ENCODE data around the gene PPP6R1. TPM values are rescaled to one million over a fixed set of nuclear protein-coding genes. Genes with fewer than 3 reads are reported as not detected.

PPP6R1 gene
- total RNA-seq, 8 experiments from 2014 or later = 18.3 to 77.0 (median 26.7) TPM

DNA sequence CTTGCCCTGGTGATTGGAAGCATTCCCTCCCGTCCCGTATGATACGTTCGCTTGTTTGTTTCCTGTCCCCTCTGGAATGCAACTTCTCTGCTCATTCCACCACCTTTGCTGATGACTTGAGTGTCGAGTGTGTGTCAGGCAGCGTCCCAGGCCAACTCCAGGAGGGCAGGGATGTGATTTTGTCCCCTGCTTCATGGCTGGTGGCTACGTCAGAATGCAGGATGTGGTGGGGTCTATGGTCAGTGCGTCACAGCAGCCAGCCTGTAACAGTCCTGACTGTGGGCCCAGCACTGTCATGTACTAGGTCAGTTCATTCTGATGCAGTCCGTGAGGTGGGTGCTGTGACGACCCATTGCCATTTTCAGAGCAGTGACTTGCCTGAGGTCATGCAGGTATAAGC, 41.2 kb upstream of the PPP6R1 start:
- WGBS, 10 experiments = 20 to 100% (median 98%) methylated on average over 1 to 8 of the region's 10 CpGs; no CpG with 5 or more reads in 6 of the 10 experiments
- peaks cover 18% of the 10 kb centered on the region in 2 donors for H3K4me1 ChIP-seq (replicated peaks in 1 of 2)
- in situ Hi-C loops (cut with MboI; ENCODE audit: low pct_unique_long_range_greater_than_20kb in 2 of 9, low sequenced_read_pairs in 9 of 9, unreplicated experiment in 9 of 9) = no loop called here
- no peak overlapping the region for H3K4me3 ChIP-seq
- no peak for ATAC-seq (replicated peaks in 6 of 8)
- H3K27ac ChIP-seq = peak overlapping the region in 1 of 2 donors; percentile 71

DNA sequence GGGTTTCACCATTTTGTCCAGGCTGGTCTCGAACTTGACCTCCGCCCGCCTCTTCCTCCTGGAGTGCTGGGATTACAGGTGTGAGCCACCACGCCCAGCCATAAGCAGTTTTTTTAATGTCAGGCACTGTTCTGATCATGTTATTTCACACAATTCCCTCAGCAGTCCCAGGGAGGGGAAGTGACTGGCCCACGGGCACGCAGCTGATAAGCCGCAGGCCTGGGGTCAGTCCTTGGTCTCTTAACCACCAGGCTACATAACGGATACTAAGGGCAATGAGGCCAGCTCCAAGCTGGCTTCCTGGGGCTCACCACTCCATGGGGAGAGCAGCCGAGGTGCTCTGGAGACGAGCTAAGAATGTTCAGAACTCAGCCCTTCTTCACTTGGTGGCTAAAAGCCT, 38.5 kb upstream of the PPP6R1 start:
- WGBS, 10 experiments = 83 to 100% (median 96%) methylated on average over 1 to 6 of the region's 10 CpGs; no CpG with 5 or more reads in 6 of the 10 experiments
- in situ Hi-C loops (cut with MboI; ENCODE audit: low pct_unique_long_range_greater_than_20kb in 2 of 9, low sequenced_read_pairs in 9 of 9, unreplicated experiment in 9 of 9) = no loop called here
- H3K4me3 ChIP-seq = no peak overlapping the region
- H3K27ac ChIP-seq = no peak overlapping the region
- peaks cover 18% of the 10 kb centered on the region in 2 donors for H3K4me1 ChIP-seq (replicated peaks in 1 of 2)
- ATAC-seq (replicated peaks in 6 of 8) = no peak

DNA sequence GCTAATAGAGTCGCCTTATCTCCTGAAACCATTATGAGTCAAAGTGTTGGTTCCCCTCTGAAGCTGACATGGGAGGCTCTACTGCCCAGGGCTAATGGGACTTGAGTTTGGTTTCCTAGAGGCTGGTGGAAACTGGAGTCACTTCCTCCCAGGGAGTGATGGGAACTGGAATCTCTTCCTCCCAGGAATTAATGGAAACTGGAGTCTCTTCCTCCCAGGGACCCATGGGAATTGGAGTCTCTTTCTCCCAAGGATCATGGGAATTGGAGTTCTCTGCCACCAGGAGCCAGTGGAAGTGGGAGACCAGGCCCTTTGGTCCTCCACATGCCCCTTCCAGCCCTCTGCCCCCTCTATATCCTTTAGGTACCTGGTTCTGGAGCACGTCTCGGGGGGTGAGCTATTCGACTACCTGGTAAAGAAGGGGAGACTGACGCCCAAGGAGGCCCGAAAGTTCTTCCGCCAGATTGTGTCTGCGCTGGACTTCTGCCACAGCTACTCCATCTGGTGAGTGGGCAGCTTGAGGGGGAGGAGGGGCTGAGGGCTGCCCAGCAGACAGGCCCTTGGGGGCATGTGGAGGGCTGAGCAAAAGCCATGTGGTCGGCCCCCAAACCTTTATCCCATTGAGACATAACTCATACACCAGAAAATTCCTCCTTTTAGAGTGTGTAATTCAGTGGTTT, 30.4 kb upstream of the PPP6R1 start:
- WGBS, 10 experiments = 83 to 100% (median 100%) methylated on average over 1 of the region's 9 CpGs; no CpG with 5 or more reads in 5 of the 10 experiments

DNA sequence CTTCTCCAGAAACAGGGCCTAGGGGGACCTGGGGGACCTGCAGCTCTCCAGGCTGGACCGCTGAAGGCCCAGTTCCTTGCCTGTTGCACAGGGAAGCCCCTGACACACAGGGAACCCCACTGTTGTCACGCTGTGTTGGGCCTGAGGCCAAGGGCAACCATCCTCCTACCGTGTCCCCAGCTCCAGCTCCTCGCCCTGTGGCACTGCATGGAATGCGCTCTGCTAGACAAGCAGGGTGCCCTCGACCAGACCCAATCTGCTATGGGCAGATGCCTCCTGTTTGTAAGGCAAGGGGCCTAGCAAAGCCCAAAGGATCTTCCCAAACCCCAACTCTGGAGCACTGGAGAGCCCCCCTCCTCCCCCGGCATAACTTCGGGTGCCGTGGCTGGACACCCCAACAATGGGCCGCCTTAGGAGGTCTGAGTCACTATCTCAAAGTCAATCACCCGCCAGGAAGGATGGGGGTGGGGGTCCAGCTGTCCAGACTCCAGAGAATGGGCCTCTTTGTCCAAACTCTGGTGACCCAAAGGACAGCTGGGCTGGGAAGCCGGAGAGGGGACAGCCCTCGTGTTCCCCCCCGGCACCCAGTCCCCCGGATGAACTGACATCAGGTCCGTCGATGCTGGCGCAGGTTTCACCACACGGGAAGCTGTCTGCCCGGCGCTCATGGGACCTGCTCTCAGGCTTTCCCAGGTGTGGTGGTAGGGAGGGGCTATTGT, 28.7 kb upstream of the PPP6R1 start:
- peaks cover 10 to 17% of the 10 kb centered on the region in 2 donors for H3K4me1 ChIP-seq (replicated peaks in 1 of 2)
- no peak overlapping the region for H3K27ac ChIP-seq
- no peak overlapping the region for H3K4me3 ChIP-seq
- WGBS, 10 experiments = 63 to 97% (median 93%) methylated on average over 3 to 6 of the region's 21 CpGs; no CpG with 5 or more reads in 7 of the 10 experiments
- in situ Hi-C loops (cut with MboI; ENCODE audit: low pct_unique_long_range_greater_than_20kb in 2 of 9, low sequenced_read_pairs in 9 of 9, unreplicated experiment in 9 of 9) = no loop called here
- ATAC-seq (replicated peaks in 6 of 8) = no peak

More for the DNA sequence above, 30.4 kb upstream of the PPP6R1 start:
- H3K4me3 ChIP-seq = no peak overlapping the region
- H3K4me1 ChIP-seq (replicated peaks in 1 of 2) = peaks cover 4 to 6% of the 10 kb centered on the region in 2 donors
- peak in 1 of 8 experiments; percentile 45 for ATAC-seq (replicated peaks in 6 of 8)
- H3K27ac ChIP-seq = no peak overlapping the region
- in situ Hi-C loops (cut with MboI; ENCODE audit: low pct_unique_long_range_greater_than_20kb in 2 of 9, low sequenced_read_pairs in 9 of 9, unreplicated experiment in 9 of 9) = no loop called here

DNA sequence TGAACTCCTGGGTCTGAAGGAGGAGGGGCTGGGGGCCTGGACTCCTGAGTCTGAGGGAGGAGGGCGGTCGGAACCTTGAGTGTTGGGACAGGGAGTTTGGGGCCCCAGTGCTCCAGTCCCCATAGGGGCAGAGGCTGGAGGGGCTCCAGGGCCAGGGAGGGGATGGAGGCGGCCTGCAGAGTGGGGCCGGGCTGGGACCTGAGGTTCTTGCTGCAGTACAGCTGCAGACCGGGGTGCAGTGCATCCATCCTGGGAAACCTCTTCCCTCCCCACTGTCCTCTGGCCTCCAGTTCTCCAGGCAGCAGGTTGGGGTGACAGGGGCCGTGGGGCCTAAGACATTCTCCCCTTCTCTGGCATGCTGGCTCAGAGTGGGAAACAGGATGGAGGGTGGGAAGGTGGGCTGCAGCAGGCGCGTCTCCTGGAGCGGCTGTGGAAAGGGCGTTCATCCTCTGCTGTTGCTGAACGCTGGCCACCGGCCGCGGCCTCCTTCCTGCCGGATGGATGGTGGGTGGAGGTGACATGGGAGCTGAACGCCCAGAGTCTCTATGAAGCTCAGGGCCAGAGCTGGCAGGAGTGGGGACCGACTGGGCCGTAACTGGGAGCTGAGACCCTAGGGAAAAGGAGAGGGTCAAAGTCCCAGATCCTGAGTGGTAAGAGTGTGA, 26.5 kb upstream of the PPP6R1 start:
- H3K4me1 ChIP-seq (replicated peaks in 1 of 2) = peaks cover 21 to 27% of the 10 kb centered on the region in 2 donors
- peak in 6 of 8 experiments; percentile 5 to 78 (median 10) for ATAC-seq (replicated peaks in 6 of 8)
- H3K4me3 ChIP-seq = peak overlapping the region; percentile 91 to 100 (median 100)
- WGBS, 10 experiments = 39 to 92% (median 55%) methylated on average over 2 to 7 of the region's 18 CpGs; no CpG with 5 or more reads in 5 of the 10 experiments
- H3K27ac ChIP-seq = peak overlapping the region; percentile 97 to 98
- in situ Hi-C loops (cut with MboI; ENCODE audit: low pct_unique_long_range_greater_than_20kb in 2 of 9, low sequenced_read_pairs in 9 of 9, unreplicated experiment in 9 of 9) = no loop called here

DNA sequence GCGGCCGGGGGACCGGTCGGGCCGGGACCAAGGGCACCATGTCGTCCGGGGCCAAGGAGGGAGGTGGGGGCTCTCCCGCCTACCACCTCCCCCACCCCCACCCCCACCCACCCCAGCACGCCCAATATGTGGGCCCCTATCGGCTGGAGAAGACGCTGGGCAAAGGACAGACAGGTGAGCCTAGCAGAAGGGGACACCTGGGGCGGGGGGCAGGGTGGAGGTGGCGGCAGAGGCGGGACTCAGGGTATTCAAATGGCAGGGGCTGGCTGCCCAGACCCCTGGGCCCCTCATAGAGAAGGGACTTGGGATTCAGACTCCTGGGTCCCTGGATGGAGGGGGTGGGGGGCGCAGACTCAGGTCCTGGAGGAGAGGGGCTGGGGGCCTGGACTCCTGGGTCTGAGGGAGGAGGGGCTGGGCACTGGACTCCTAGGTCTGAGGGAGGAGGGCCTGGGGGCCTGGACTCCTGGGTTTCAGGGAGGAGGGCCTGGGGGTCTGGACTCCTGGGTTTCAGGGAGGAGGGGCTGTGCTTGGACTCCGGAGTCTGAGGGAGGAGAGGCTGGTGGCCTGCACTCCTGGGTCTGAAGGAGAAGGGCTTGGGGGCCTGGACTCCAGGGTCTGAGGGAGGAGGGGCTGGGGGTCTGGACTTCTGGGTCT, 25.7 kb upstream of the PPP6R1 start:
- peak overlapping the region; percentile 91 to 100 (median 100) for H3K4me3 ChIP-seq
- in situ Hi-C loops (cut with MboI; ENCODE audit: low pct_unique_long_range_greater_than_20kb in 2 of 9, low sequenced_read_pairs in 9 of 9, unreplicated experiment in 9 of 9) = no loop called here
- no peak for ATAC-seq (replicated peaks in 6 of 8)
- no CpG with 5 or more reads among the region's 16 CpGs for WGBS, 10 experiments
- H3K27ac ChIP-seq = peak overlapping the region; percentile 97 to 98
- H3K4me1 ChIP-seq (replicated peaks in 1 of 2) = peaks cover 21 to 27% of the 10 kb centered on the region in 2 donors

DNA sequence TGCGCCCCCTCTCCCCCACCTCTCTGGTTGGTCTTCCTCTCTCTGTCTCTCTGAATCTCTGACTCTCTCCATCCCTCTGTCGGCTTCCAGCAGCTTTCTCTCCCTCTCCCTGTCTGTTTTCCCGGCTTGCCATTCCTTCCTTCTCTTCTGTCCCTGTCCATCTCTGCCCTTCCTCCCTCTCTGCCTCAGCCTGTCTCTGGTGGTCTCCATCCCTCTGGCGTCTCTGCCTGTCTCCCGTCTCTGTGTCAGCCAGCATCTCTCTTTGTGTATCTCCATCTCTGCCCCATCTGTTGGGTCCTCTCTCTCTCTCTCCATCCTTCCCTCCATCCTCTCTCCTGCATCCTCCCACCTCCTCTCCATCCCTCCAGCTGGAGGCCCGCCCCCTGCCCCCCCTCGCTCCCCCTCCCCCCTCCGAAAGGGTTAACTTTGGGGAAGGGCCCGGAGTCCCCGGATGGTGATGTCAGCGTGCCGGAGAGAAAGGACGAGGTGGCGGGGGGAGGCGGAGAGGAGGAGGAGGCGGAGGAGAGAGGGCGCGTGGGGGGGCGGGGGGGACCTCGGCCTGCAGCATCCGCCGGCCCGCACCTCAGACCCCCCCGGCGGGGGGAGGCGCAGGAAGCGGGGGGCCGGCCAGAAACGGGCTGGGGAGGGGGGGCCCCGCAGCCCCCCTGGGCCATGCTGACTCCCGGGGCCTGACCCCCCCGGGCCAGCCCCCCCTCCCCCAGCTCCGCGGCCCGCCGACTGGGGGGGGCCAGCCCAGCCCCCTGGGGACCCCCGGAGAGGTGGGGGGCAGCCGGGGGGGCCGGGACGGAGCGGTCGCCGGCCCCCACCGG, 24.9 kb upstream of the PPP6R1 start, which contains the start of gene BRSK1:
BRSK1 (plus strand) TSS at position 450 of the 830 bp plus-strand sequence. CDS start 446 bp downstream, outside the sequence.
- peak within 1 kb of the TSS; percentile 97 to 98 for H3K27ac ChIP-seq
- 0 to 40% (median 18%) methylated on average over 1 to 2 of the region's 44 CpGs; no CpG with 5 or more reads in 6 of the 10 experiments for WGBS, 10 experiments
- peaks cover 23 to 29% of the 10 kb centered on the region in 2 donors for H3K4me1 ChIP-seq (replicated peaks in 1 of 2)
- H3K4me3 ChIP-seq = peak within 1 kb of the TSS; percentile 91 to 100 (median 100)
- ATAC-seq (replicated peaks in 6 of 8) = peak in 6 of 8 experiments; percentile 5 to 10 (median 6)
- in situ Hi-C loops (cut with MboI; ENCODE audit: low pct_unique_long_range_greater_than_20kb in 2 of 9, low sequenced_read_pairs in 9 of 9, unreplicated experiment in 9 of 9) = no loop called here

DNA sequence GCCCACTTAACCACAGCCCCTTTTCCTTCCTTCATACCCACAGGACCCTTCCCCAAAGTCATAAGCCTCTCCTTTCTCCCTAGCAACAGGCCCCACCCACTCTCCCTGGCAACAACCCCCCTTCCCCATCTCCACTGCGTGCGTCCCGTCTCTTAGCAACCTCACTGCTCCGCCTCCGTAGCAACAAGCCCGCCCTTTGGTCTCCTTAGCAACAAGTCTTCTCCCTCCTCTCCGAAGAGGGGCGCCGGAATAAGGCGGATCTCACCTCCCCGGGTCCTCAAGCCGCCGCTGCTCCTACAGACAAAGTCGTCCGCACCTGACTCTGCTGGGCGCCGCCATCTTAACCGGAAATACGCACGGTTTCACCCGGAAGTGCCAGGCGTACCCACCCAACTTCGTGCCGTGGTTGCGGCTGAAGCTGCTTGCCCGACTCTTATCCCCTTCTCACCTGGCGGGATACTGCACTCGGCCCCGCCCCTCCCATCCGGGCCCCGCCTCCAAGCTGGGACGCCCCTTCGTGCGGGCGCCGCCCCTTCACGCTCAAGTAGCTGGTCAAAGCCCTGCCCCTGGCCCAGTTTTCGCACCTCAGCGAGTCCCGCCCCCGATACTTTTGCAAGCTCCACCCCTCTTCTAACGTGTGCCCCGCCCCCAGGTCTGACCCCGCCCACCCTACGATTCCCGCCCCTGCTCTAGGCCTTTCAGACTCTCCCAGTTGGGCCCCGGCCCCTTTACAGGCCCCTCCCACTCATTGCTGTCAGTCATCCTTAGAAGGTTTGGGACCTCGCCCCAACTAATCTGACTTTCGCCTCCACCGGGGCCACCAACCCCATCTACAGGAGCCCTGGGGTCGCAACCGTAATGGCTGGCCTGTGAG, 21.2 kb upstream of the PPP6R1 start, which contains the start of gene HSPBP1:
HSPBP1 (minus strand) TSS at position 341 of the 874 bp plus-strand sequence. CDS start 502 bp downstream, outside the sequence.
- ATAC-seq (replicated peaks in 6 of 8) = peak; percentile 85 to 94 (median 88)
- WGBS, 10 experiments = 17 to 20% methylated on average over 1 to 2 of the region's 52 CpGs; no CpG with 5 or more reads in 8 of the 10 experiments
- peak within 1 kb of the TSS; percentile 70 to 95 for H3K27ac ChIP-seq
- in situ Hi-C loops (cut with MboI; ENCODE audit: low pct_unique_long_range_greater_than_20kb in 2 of 9, low sequenced_read_pairs in 9 of 9, unreplicated experiment in 9 of 9) = no loop called here
- peak within 1 kb of the TSS; percentile 52 to 63 (median 54) for H3K4me3 ChIP-seq
- H3K4me1 ChIP-seq (replicated peaks in 1 of 2) = peaks cover 22 to 37% of the 10 kb centered on the region in 2 donors

DNA sequence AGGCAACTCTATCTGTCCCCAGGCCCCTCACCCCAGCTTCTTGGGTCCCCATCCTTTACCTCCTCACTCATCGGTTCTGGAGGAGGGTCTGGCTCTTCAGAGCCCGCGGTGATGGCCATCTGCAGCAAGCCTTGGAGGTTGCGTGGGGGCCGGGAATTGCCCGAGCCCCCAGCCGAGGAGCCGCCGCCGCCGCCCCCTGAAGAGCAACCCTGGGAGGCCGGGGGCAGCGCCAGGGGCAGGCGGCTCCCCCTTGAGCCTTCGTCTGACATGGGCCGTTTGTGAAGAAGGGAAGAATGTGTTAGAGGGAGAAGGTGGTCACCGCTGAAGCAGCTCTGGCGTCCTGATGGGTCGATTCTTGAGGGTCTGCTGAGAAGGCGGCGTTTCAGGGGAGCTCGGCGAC, 20.5 kb upstream of the PPP6R1 start:
- Histone ChIP-seq H3K27ac (peak overlapping the region; percentile 70 to 95), H3K4me3 (peak overlapping the region; percentile 52 to 63 (median 54)), H3K4me1 (replicated peaks in 1 of 2) (peaks cover 22 to 37% of the 10 kb centered on the region in 2 donors)
- WGBS, 10 experiments = 0% methylated on average over 2 to 3 of the region's 23 CpGs; no CpG with 5 or more reads in 8 of the 10 experiments
- peak in 3 of 8 experiments; percentile 1 to 10 (median 7) for ATAC-seq (replicated peaks in 6 of 8)
- in situ Hi-C loops (cut with MboI; ENCODE audit: low pct_unique_long_range_greater_than_20kb in 2 of 9, low sequenced_read_pairs in 9 of 9, unreplicated experiment in 9 of 9) = no loop called here

DNA sequence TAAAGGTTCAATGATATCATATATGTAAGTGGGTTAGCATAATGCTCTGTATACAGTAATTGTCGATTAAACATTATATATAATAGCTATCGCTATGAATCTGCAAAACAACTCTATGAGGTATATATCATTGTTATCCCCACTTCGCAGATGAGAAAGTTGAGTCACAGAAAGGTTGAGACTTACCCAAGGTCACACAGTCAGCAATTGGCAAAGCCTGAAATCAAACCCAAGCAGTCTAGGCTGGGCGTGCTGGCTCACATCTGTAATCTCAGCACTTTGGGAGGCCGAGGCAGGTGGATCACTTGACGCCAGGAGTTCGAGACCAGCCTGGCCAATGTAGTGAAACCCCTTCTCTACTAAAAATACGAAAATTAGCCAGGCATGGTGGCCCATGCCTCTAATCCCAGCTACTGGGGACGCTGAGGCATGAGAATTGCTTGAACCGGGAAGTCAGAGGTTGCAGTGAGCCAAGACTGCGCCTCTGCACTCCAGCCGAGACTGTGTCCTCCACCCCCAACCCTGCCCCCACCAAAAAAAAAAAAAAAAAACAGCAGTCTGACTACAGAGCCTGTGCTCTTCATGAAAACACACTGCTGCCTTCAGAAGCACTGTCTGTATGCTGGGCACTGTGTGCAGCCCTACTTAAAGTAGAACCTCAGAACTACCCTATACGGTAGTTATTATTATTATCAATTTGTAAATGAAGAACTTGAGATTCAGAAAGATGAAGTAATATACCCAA, 19.7 kb upstream of the PPP6R1 start:
- no peak for ATAC-seq (replicated peaks in 6 of 8)
- in situ Hi-C loops (cut with MboI; ENCODE audit: low pct_unique_long_range_greater_than_20kb in 2 of 9, low sequenced_read_pairs in 9 of 9, unreplicated experiment in 9 of 9) = no loop called here
- 62 to 100% (median 88%) methylated on average over 1 to 9 of the region's 13 CpGs for WGBS, 10 experiments

More for the DNA sequence above, 19.7 kb upstream of the PPP6R1 start:
- Histone ChIP-seq H3K27ac (peak overlapping the region; percentile 27 to 70), H3K4me1 (replicated peaks in 1 of 2) (peaks cover 22 to 36% of the 10 kb centered on the region in 2 donors), H3K4me3 (peak overlapping the region; percentile 52 to 63 (median 54))
